GM23338 (cell line): ENCODE measurements around the gene TRNAU1AP. TPM values are rescaled to one million over a fixed set of nuclear protein-coding genes. Genes with fewer than 3 reads are reported as not detected.
A peak's percentile ranks its signal among the peaks of the same experiment; 100 is the strongest.
"Not testable (repeated sequence)": the region's sequence is repeated elsewhere in the genome, so short reads cannot be mapped to it uniquely, and the experiment has no call there.

Source experiments
- ATAC-seq: fragments of 200-7000 bp; cut with Tn5 transposase; 3 replicates; pipeline ENCODE4 v1.9.1; 2020
- DNase-seq: peaks from one replicate; pipeline ENCODE4 v3.0.0-alpha.2; 2015; ENCODE audit warnings: low spot score
- H2AFZ ChIP-seq: fragments of 200-600 bp; sonication (generic); 2 replicates; pipeline ENCODE4 v1.8.0; 2016; ENCODE audit warnings: antibody characterized with exemption, mild to moderate bottlenecking, moderate library complexity
- H3F3A ChIP-seq: fragments of 200-600 bp; sonication (generic); replicated peaks from 2 replicates; pipeline ENCODE4 v1.8.0; 2017; ENCODE audit warnings: antibody characterized with exemption, mixed run types, low read depth
- H3K27ac ChIP-seq: fragments of 200-600 bp; sonication (generic); 2 replicates; pipeline ENCODE4 v1.6.1; 2016; ENCODE audit warnings: low read depth
- H3K27me3 ChIP-seq: fragments of 200-600 bp; sonication (generic); 2 replicates; pipeline ENCODE4 v1.8.0; 2016; ENCODE audit warnings: mild to moderate bottlenecking, mixed run types, moderate library complexity; ENCODE audit not compliant: insufficient read depth
- H3K36me3 ChIP-seq: fragments of 200-600 bp; sonication (generic); 2 replicates; pipeline ENCODE4 v1.8.0; 2016; ENCODE audit warnings: mild to moderate bottlenecking; ENCODE audit not compliant: insufficient read depth
- H3K4me1 ChIP-seq: fragments of 200-600 bp; sonication (generic); 2 replicates; pipeline ENCODE4 v1.8.0; 2016; ENCODE audit warnings: mild to moderate bottlenecking, moderate library complexity; ENCODE audit not compliant: insufficient read depth
- H3K4me2 ChIP-seq: fragments of 200-600 bp; sonication (generic); 2 replicates; pipeline ENCODE4 v1.7.1; 2017; ENCODE audit warnings: mixed run types
- H3K4me3 ChIP-seq: fragments of 200-600 bp; sonication (generic); 2 replicates; pipeline ENCODE4 v1.6.1; 2016; ENCODE audit warnings: mixed run types
- H3K79me2 ChIP-seq: fragments of 200-600 bp; sonication (generic); replicated peaks from 2 replicates; pipeline ENCODE4 v1.8.0; 2017; ENCODE audit warnings: mild to moderate bottlenecking; ENCODE audit not compliant: insufficient read depth
- H3K9me2 ChIP-seq: fragments of 200-600 bp; sonication (generic); 2 replicates; pipeline ENCODE4 v1.8.0; 2017; ENCODE audit not compliant: insufficient read depth
- H4K20me1 ChIP-seq: fragments of 200-600 bp; sonication (generic); replicated peaks from 2 replicates; pipeline ENCODE4 v1.8.0; 2017; ENCODE audit warnings: mild to moderate bottlenecking; ENCODE audit not compliant: insufficient read depth
- H3K27ac Mint-ChIP-seq: 2 replicates; pipeline ENCODE4 v1.8.0; 2020; ENCODE audit warnings: inconsistent platforms, mild to moderate bottlenecking, moderate library complexity, mixed read lengths
- H3K27me3 Mint-ChIP-seq: 3 replicates; pipeline ENCODE4 v1.8.0; 2022; ENCODE audit warnings: low read depth, mild to moderate bottlenecking, moderate library complexity, mixed read lengths, inconsistent platforms; ENCODE audit not compliant: insufficient read depth, poor library complexity
- H3K36me3 Mint-ChIP-seq: 3 replicates; pipeline ENCODE4 v1.8.0; 2021; ENCODE audit warnings: low read depth, mild to moderate bottlenecking, inconsistent platforms, moderate library complexity, mixed read lengths
- H3K4me1 Mint-ChIP-seq: 3 replicates; pipeline ENCODE4 v1.8.0; 2020; ENCODE audit warnings: mild to moderate bottlenecking, inconsistent platforms, mixed read lengths
- H3K4me3 Mint-ChIP-seq: 3 replicates; pipeline ENCODE4 v1.8.0; 2021; ENCODE audit warnings: moderate library complexity, mild to moderate bottlenecking, inconsistent platforms, mixed read lengths
- H3K9me3 Mint-ChIP-seq: 3 replicates; pipeline ENCODE4 v1.8.0; 2020; ENCODE audit warnings: moderate library complexity, mild to moderate bottlenecking, inconsistent platforms, mixed read lengths
- EZH2phosphoT487 ChIP-seq: fragments of 200-600 bp; sonication (generic); IDR thresholded peaks from one replicate; pipeline ENCODE4 v1.8.1; 2018; ENCODE audit warnings: antibody characterized with exemption; ENCODE audit not compliant: unreplicated experiment
- NANOG ChIP-seq: IDR thresholded peaks from 2 replicates; pipeline ENCODE4 v1.6.1; 2016; ENCODE audit warnings: antibody characterized with exemption, borderline replicate concordance
- ZNF462 ChIP-seq: fragments of 250-450 bp; sonication (Bioruptor Pico); IDR thresholded peaks from 2 replicates; pipeline ENCODE4 v1.5.0; 2020; ENCODE audit warnings: mild to moderate bottlenecking, moderate library complexity
- polyA plus RNA-seq: library from polyadenylated mRNA; unstranded; fragments of >200 nt; fragmentation: Nextera tagmentation; extraction: Ambion mirVana; gene quantifications from 2 replicates; pipeline ENCODE4 v1.2.1, GENCODE V29; 2016
- total RNA-seq: library from RNA; depleted of rRNA; stranded (reverse); fragments of >200 nt; shearing (Covaris generic); gene quantifications from 2 replicates; pipeline ENCODE4 v1.2.3, GENCODE V29; 2014

TRNAU1AP gene
- total and polyA plus RNA-seq, 2 experiments from 2014 or later: 20.3 to 42.1 TPM

- TF ChIP-seq ZNF462 (CRISPR knock-in tag) (no peak), NANOG (no peak), EZH2phosphoT487 (no peak)
Measured at GRCh38 chr1:28595412-28596191, 42.7 kb downstream of the TRNAU1AP start (continued).

GRCh38 chr1:28596276-28596675, 43.4 kb downstream of the TRNAU1AP start:
- not testable (repeated sequence) for H3K36me3 Mint-ChIP-seq, H3K9me3 Mint-ChIP-seq, DNase-seq, H3K9me2 ChIP-seq, H3K4me3 ChIP-seq, H3K36me3 ChIP-seq, ATAC-seq, H3K27ac Mint-ChIP-seq, H4K20me1 ChIP-seq, H3K79me2 ChIP-seq, H2AFZ ChIP-seq, H3K4me3 Mint-ChIP-seq
- Histone ChIP-seq H3K27me3 (0 out of 2 replicates have a peak, but pooled peaks cover 13% of the 10 kb centered on the region), H3K27ac (0 out of 2 replicates have a peak overlapping the region, but pooled peaks have one; percentile 50), H3K4me1 (peaks cover 26% of the 10 kb centered on the region), H3F3A (peaks cover 18% of the 10 kb centered on the region), H3K4me2 (0 out of 2 replicates have a peak overlapping the region, but pooled peaks have one; percentile 63)
- Mint-ChIP-seq H3K27me3 (peaks cover 11% of the 10 kb centered on the region), H3K4me1 (peaks cover 35% of the 10 kb centered on the region)
